Measurements from ENCODE around the gene B3GAT2. TPM values are rescaled to one million over a fixed set of nuclear protein-coding genes. Genes with fewer than 3 reads are reported as not detected.

B3GAT2 gene, protein sequence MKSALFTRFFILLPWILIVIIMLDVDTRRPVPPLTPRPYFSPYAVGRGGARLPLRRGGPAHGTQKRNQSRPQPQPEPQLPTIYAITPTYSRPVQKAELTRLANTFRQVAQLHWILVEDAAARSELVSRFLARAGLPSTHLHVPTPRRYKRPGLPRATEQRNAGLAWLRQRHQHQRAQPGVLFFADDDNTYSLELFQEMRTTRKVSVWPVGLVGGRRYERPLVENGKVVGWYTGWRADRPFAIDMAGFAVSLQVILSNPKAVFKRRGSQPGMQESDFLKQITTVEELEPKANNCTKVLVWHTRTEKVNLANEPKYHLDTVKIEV
- total RNA-seq: under 1 TPM in 2 of 6 donors, not detected in 4; 0.03 to 0.06 TPM
- polyA plus RNA-seq: under 1 TPM; 0.04 to 0.12 TPM

GRCh38 chr6:70956451-70957283 is at the start of gene B3GAT2:
B3GAT2 (minus strand) TSS chr6:70957060; CDS start chr6:70956429, 631 bp downstream.
- 1 to 2% methylated on average over 75 to 83 of the region's 83 CpGs for WGBS, 2 donors
- Histone ChIP-seq H3K27me3 (no peaks in the 10 kb centered on the region), H3K27ac (no peak within 1 kb of the TSS), H3K4me1 (peaks cover 0 to 4% (median 0%) of the 10 kb centered on the region in 3 donors), H3K36me3 (no peaks in the 10 kb centered on the region), H3K9me3 (no peaks in the 10 kb centered on the region), H3K4me3 (peak within 1 kb of the TSS; percentile 40 to 54 (median 46))
- FAIRE-seq (no peak), DNase-seq (peak in 4 of 6 donors; percentile 12 to 73 (median 40)), ATAC-seq (peak; percentile 30 to 73 (median 58))
- no peak for TF ChIP-seq CTCF (IDR thresholded peaks at IDR 0.05)
- intact Hi-C loops (cut with DNase I): no loop called here

GRCh38 chr6:70998148-70998547 is 41.3 kb upstream of the B3GAT2 start:
- no peak for ATAC-seq
- Histone ChIP-seq H3K4me1 (no peaks in the 10 kb centered on the region), H3K4me3 (no peak overlapping the region), H3K36me3 (no peaks in the 10 kb centered on the region), H3K27me3 (peaks cover 0 to 3% (median 0%) of the 10 kb centered on the region in 4 donors), H3K9me3 (no peaks in the 10 kb centered on the region), H3K27ac (no peak overlapping the region)
- intact Hi-C loops (cut with DNase I): no loop called here
- no peak for TF ChIP-seq CTCF (IDR thresholded peaks at IDR 0.05)
- WGBS, 2 donors: 28% methylated on average over 4 of the region's 4 CpGs
- no peak for DNase-seq
- FAIRE-seq: no peak

- Histone ChIP-seq H3K27ac (no peak overlapping the region), H3K36me3 (no peaks in the 10 kb centered on the region), H3K4me1 (no peaks in the 10 kb centered on the region), H3K4me3 (no peak overlapping the region), H3K27me3 (peaks cover 0 to 3% (median 0%) of the 10 kb centered on the region in 4 donors), H3K9me3 (no peaks in the 10 kb centered on the region)
- 61 to 62% methylated on average over 3 of the region's 3 CpGs for WGBS, 2 donors
- no peak for DNase-seq
- intact Hi-C loops (cut with DNase I): no loop called here
- FAIRE-seq: no peak
- no peak for TF ChIP-seq CTCF (IDR thresholded peaks at IDR 0.05)
- ATAC-seq: no peak
Observed at GRCh38 chr6:70997379-70997778, 40.5 kb upstream of the B3GAT2 start.

DNA sequence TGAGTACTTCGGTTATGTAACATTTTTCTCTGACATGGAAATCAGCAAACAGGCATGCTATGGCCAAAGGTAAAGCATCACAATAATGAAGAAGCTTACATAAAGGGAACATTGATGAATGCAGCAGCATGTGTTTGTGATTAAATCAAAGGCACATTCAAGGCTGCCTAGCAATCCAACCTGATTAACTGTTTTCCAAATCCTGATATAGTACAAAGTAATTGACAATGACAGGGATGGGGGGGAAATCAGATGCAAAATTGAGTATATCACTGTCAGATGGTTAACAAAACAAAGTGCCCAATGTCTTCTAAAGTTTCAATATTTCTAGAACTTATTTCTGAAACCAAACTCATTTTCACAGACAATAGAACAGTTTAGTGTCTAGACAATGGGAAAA is 39.2 kb upstream of the B3GAT2 start:
- no peak for TF ChIP-seq CTCF (IDR thresholded peaks at IDR 0.05)
- no peak for FAIRE-seq
- intact Hi-C loops (cut with DNase I): no loop called here
- no peak overlapping the region for H3K27ac ChIP-seq
- peaks cover 0 to 3% (median 0%) of the 10 kb centered on the region in 4 donors for H3K27me3 ChIP-seq
- H3K4me3 ChIP-seq: no peak overlapping the region
- no peak for ATAC-seq
- no peaks in the 10 kb centered on the region for H3K4me1 ChIP-seq
- WGBS, 2 donors: 43 to 58% methylated on average over 1 of the region's 1 CpG
- no peak for DNase-seq
- no peaks in the 10 kb centered on the region for H3K36me3 ChIP-seq
- H3K9me3 ChIP-seq: no peaks in the 10 kb centered on the region
